MM.1S (cell line): ENCODE measurements around the gene MVD.

Source experiments
- CTCF ChIP-seq: fragments of 300-600 bp; sonication (generic); IDR thresholded peaks from 2 replicates; pipeline ENCODE4 v1.5.1; 2016; ENCODE audit warnings: antibody characterized with exemption, low read length, mixed read lengths
- EZH2 ChIP-seq: fragments of 300-600 bp; sonication (generic); optimal IDR thresholded peaks from 2 replicates; pipeline ENCODE3; 2017; ENCODE audit warnings: low read depth, mild to moderate bottlenecking, antibody characterized with exemption, low read length, mixed read lengths
- EZH2phosphoT487 ChIP-seq: fragments of 300-600 bp; sonication (generic); IDR thresholded peaks from 2 replicates; pipeline ENCODE4 v1.6.1; 2018; ENCODE audit warnings: antibody characterized with exemption, low read length

- no peak for TF ChIP-seq CTCF
- TF ChIP-seq EZH2: no peak
- no peak for TF ChIP-seq EZH2phosphoT487
These were observed 2.7 kb upstream of the MVD start for GRCh38 chr16:88665570-88665969.
